GM23248 (cell line): ENCODE data around the gene PLCB3.

ENCODE experiments used
- EZH2 ChIP-seq: fragments of 200-600 bp; sonication (generic); IDR thresholded peaks from 2 replicates; pipeline ENCODE4 v1.6.1; 2018; ENCODE audit warnings: antibody characterized with exemption, mild to moderate bottlenecking; ENCODE audit not compliant: insufficient read depth, poor library complexity, severe bottlenecking
- EZH2phosphoT487 ChIP-seq: fragments of 200-600 bp; sonication (generic); IDR thresholded peaks from 2 replicates; pipeline ENCODE4 v1.6.1; 2018; ENCODE audit warnings: antibody characterized with exemption, moderate library complexity, mild to moderate bottlenecking, low read depth; ENCODE audit not compliant: insufficient read depth

DNA sequence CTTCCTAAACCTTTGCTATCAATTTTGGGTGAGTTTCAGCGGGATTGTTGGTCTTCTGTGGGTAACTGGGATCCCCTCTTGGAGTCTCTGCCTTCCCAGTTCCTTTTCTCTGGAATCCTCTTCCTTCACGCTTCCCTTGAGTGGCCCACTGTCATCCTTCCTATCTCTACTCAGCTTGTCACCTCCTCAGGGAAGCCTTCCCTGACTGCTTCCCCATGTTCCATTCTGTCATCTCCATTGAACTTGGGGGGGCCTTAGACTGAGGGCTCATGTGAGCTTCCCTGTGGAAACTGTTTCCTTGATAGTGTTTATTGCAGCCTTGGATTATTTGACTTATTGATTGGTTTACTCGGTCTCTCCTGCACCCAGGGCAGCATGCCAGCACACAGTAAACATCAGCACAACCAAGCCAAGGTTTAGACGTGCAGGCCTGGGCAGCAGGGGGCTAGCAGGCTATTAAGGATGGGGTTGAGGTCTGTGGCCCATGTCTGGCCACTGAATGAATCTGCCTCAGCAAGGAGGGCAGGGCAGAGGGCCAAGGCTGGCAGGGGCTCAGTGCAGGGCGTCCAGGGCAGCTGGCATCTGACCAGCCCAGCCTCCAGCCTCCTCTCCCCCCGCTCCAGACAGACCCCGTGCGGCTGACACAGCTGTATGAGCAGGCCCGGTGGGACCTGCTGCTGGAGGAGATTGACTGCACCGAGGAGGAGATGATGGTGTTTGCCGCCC lies 32.5 kb upstream of the PLCB3 start:
- TF ChIP-seq EZH2, result no peak
- TF ChIP-seq EZH2phosphoT487, result no peak
